SK-MEL-5 (cell line): ENCODE data around the gene CST11. TPM values are rescaled to one million over a fixed set of nuclear protein-coding genes. Genes with fewer than 3 reads are reported as not detected.

Experiments
- DNase-seq: peaks from one replicate; pipeline ENCODE4 v3.0.0-alpha.2; 2016; ENCODE audit warnings: low read depth, low spot score
- in situ Hi-C: cut with HindIII; loops from 2 replicates; pipeline ENCODE4 v1.10.0; 2016; ENCODE audit warnings: low sequenced_read_pairs, high pct_unique_total_duplicates, low pct_unique_long_range_greater_than_20kb
- total RNA-seq: library from RNA; depleted of rRNA; stranded (reverse); fragments of >200 nt; shearing (Covaris generic); gene quantifications from 2 replicates; pipeline ENCODE4 v1.2.3, GENCODE V29; 2014

Gene CST11
- total RNA-seq, 1 experiment from 2014 or later, result not detected

DNA sequence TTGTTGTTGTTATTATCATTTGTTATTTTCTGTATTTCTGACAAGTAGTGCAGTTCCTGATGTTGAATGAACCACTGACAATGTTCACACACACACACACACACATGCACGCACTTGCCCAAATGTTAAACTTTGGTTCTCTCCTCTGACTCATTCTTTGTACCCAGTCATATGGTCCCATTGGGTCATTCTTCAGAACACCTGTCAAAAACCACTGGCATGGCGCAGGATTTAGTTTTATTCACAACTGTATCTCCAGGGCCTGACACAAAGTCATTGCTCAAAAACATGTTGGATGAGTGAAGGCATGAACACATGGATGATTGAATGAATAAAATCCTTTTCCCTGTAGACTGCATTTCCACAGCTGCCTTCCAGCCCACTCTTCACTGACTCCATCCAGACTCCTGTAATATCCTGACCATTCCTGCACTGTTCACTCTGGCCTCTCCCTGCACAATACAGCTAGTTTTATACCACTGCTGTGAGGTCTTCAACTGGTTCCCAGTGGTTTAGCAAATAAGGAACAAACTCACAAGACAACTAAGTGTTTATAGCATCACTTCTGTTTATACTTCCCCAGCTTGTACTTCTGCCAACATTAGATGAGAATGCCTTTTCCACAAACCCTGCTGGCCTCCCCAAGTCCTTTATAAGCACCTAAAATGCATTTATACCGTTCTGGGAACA, 6.9 kb upstream of the CST11 start:
- DNase-seq, result no peak
- in situ Hi-C loops, result no loop called here

DNA sequence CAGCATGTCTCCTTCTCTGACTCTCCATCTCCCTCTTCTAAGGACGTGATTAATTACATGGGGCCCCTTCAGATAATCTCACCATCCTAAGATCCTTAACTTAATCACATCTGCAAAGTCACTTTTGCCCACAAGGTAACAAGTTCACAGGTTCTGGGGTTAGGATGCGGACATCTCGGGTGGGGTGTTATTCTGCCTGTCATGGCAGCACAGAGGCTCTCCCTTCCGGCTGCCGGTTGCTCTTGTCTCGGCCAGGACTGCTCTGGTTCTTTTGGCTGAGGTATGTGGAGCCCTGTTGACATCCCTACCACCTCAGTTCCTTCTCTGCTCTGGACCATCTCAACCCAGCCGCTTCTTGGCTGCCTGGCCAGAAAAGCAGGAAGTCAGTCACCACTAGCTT, 4.2 kb upstream of the CST11 start:
- in situ Hi-C loops, result no loop called here
- DNase-seq, result no peak

DNA sequence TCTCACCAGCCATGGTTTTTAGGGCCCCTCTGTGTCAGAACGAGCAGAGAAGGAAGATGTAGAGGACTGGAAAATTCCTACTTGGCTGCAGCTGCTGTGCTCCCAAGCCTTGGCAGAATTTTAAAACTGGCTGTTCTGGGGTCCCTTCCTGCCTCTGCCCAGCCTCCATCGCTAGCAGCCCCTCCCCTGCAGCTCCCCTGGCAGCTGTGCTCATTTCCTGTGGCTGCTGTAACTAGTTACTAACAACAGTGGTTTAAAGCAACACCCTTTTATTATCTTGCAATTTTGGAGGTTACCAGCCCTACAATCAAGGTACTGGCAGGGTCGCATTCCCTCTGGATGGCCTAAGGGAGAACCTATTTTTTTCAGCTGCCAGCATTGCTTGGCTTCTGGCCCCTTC, 3.7 kb upstream of the CST11 start:
- no peak for DNase-seq
- in situ Hi-C loops, result no loop called here

DNA sequence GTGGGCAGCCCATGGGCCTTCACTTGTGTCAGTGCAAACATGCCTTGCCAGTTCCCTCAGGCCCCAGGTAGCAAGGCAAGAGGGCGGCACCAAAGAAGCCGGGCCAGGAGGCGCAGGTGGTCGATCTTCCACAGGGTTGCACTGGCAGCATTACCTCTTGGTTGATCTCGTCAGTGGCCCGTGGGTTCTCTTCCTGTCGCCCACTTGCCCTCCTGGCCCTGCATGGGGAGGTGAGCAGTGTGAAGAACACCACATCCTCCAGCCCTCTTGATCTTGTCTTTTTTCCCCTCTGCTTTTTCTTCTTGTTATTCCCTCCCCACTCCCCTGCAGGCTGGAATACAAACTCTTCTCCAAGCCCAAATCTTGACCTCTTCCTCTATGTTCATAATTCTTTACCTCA, 3.0 kb upstream of the CST11 start:
- in situ Hi-C loops, result no loop called here
- DNase-seq, result no peak

DNA sequence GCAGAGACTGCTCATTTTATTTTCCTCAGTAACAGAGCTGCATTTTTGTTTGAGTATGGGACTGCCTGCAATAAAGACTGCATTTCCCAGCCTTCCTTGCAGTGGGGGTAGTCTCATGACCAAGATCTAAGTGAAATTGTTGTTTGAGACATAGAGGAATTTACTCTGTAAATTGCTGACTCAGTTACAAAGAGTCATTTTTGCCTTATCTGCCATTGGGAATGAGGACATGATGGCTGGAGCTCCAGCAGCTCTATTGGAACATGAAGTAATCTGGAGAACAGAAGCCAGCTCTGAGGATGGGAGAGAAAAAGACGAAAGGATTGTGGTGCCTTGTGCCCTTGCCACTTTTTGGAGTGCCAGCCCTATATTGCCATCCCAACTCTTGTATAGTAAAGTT, 2.1 kb upstream of the CST11 start:
- in situ Hi-C loops, result no loop called here

DNA sequence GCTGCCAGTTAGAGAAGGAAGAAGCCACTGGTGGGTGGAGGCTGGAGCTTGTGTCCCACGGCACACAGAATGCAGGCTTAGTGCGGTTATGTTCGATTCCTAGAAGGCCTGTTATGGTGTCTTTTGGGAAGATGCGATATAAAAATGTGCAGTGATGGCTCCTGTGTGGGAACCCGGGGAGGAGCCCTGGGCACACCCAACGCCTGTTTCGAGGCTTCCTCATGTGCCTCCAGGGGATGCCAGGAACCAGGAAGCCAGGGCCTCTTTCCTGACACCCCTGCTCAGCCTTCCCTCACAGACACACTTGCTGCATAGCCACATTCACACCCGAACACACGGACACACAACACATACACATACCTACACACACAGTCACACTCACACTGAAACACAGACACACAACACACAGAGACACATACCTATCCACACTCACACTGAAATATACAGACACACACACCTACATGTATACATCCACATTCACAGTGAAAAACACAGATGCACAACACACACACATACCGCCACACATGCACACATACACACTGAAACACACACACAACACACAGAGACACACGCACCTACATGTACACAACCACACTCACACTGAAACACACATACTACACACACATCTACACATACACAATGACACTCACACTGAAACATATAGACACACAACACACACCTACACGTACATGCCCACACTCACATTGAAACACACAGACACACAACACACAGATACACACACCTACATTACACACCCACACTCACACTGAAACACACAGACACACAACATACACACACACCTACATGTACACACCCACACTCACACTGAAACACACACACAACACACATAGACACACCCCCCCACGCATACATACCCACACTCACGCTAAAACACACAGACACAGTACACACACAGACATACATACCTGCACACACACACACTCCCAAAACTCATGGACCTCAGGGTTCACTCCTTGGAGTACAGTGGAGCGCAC, 1.2 kb upstream of the CST11 start:
- in situ Hi-C loops, result no loop called here
- no peak for DNase-seq

More for the DNA sequence above, 2.1 kb upstream of the CST11 start:
- DNase-seq, result no peak

DNA sequence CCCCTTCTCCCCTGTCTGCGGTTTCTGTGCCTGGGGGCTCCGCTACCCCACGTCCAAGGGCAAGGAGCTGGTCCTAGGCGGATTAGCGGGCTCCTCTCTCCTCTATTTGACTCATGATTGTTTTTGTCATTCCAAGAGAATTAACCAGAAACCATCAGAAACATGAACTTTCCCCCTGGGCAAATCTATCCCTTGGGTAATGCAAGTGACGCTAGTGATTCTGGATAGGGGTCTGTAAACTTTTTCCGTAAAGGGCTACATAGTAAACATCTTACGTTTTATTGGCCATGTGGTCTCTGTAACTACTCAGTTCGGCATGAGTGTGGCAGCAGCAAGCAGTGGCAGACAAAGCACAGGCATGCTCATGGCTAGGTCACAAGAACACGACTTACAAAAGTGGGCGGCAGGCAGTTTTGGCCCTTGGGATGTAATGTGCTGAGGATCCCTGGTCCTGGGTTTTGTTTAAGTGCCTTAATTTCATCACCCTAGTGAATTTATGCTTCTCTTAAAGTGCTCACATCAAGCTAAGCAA, 654 bp downstream of the CST11 start:
- peak; percentile 26 for DNase-seq
- in situ Hi-C loops, result no loop called here

DNA sequence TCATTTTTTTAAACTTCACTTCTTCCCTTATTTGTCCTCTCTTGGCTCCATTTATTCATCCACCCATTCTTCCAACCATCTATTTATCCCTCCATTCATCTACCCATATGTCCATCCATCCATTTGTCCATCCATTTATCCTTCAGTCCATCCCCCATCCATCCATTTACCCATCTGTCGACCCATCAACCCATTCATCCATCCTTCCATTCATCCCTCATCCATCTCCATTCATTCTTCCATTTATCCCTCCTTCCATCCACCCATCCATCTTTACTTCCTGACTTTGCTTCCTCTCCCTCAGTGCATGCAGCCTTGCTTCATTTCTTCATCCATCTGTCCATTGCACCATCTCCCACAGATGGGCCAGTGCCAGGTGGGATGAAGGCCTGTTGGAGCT, 1.8 kb downstream of the CST11 start:
- DNase-seq, result no peak
- in situ Hi-C loops, result no loop called here

DNA sequence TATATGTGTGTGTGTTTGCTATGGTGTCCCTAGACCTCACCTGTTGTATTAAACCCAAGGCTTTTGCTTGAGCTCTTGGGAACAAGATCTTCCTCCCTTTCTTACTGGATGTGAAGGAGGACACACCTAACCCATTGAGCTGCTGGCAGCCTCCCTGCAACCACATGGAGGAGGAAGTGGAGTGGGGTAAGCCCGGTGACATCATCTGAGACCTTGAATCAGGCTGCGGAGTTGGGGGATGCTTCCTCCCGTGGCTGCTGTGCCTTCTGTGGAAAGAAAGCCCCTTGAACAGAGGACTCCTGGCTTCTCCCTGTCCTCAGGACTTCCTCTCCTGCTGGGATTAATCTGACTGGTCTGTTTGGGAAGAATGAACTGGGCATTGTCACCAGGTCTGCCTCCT, 3.3 kb downstream of the CST11 start:
- in situ Hi-C loops, result no loop called here
- DNase-seq, result no peak

DNA sequence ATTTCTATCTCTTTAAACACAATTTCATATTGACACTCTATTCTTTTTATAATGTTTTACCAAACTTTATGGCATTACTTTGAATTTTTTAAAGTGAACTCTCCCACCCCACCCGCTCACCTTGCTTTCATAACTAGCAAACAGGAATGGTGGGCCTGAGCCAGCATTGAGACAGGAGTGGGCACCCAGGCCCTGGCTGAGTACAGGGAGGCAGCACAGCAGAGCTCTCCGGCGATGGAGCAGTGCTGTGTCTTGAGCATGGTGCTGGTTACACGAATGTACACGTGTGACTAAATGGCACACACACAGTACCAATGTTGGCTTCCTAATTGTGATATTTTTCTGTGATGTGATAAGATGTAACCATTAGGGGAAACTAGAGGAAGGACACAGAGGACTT, 4.5 kb downstream of the CST11 start:
- DNase-seq, result no peak
- in situ Hi-C loops, result no loop called here

DNA sequence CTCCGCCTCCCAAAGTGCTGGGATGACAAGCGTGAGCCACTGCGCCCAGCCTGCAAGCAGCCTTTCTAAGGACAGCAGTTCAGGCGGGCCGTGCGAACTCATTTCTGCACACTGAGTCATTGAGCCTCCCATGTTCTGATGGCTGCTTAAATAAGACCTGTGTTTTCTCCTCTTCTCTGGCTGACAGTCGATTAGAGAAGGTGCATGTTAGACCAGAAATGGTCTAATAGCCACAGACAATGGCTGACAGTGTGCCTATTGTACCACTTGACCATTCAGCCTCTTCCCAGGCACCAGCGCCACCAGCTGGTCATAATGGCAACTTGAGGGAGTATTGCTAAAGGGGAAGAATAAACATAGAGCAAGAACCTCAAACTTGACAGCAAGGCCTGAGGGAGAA, 6.2 kb downstream of the CST11 start:
- in situ Hi-C loops, result no loop called here
- peak; percentile 87 for DNase-seq

DNA sequence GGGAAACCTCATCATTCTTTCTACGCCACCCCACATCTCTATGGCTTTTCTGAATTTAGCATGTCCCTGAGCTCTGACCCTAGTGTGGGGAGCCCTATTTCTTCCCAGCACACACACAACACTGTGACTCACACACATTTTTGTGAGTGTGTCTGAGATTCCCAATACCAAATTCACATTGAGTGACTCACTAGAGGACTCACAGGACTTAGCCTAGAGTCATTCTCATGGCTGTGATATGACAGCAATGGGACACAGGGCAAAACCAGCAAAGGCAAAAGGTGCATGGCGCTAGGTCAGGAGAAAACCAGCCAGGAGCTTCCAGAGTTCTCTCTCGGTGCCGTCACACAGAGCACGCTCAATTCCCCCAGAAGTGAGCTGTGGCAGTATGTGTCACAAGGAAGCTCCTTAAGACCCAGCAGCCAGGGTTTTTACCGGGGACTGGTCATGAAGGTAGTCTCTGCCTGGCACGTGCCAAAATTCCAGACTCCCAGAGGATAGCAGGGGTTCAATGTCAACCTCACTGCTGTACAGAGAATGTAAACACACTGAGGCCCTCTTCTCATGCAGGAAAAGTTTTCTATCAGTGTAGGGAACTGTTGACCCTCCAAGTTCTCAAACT, 7.0 kb downstream of the CST11 start:
- in situ Hi-C loops, result no loop called here
- no peak for DNase-seq

DNA sequence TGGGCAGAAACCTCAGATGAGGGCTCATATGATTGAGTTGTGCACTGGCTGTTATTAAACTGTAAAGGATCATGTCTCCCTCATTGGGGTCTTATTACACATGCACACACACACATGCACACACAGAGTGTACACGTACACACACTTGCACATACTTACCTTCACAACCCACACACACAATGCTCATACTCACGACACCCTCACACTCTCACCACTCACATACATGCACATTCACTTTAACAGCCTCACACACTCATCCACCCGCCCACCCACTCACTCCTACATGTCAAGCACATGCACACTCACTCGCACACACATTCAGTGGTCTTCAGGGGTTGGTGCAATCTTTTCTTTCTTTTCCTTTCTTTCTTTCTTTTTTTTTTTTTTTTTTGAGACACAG, 7.8 kb downstream of the CST11 start:
- DNase-seq, result no peak
- in situ Hi-C loops, result no loop called here

DNA sequence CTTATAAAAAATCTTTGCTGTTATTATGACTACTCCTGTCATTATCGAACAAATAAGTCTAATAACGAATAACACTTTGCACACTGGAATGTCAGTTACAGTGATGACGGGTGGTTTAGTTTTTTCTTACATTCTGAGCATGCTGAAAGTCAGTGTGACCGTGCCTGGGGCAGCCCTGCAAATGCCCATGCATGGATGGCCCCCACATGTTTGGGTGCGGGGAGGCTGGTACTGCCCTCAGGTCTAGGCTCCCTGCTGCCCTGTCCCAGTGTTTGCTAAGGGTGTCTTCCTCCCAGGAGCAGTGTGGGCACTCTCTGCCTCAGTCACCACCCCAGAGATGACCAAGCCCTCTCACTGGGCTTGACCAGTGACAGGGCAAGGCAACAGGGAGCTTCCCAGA, 10.2 kb downstream of the CST11 start:
- DNase-seq, result no peak
- in situ Hi-C loops, result no loop called here

DNA sequence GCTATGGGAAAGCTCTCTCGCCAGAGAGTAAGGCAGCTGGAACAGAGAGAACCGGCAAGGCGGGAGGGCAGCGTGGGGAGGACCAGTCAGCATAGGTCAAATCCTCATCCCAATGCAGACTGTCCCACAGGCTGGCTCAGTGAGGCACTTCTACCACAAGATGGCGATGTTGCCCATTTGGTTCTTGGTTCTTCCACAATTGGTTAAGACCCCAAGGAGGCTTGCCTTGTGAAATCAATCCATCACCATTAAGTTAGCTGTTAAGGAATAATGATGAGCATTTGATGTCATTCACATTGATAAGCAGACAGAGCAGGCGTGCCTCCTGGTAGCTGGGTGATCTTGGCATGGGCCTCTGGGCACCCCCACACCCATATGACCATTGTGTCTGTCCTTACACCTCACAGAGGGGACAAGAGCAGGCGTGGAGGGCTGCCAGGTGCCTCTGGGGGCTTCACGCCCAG, 10.8 kb downstream of the CST11 start:
- in situ Hi-C loops, result no loop called here
- DNase-seq, result peak; percentile 89

DNA sequence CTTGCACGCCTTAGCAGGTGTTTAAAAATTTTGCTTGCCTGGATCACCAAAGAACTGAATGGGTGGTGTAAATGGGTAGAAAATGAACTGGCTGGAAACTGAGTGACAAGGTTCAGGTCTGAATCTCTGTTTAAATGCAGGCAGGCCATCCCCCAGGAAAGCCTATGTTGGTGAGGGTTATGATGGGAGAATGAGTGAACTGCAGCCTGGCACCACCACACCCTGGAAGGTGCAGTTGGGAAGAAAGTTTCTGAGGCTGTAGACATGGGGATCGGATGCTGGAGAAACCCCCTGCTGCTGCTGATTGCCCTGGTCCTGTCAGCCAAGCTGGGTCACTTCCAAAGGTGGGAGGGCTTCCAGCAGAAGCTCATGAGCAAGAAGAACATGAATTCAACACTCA, 12.7 kb downstream of the CST11 start:
- in situ Hi-C loops, result no loop called here
- no peak for DNase-seq

DNA sequence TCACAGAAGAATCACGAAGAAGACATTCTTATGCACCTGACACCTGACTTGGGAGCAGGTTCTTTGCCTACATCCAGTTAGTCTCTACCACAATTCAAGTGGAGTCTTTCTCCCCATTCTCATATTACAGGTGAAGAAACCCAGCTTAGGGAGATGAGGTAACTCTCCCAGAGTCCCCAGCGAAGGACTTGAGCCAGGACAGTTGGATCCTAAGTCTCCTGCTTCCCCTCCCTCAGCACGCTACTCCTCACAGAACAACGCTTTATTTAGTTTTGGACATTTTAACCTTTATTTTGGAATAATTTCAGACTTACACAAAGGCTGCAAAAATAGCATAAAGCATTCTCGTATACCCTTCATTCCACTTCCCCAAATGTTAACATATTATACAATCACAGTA, 14.0 kb downstream of the CST11 start:
- in situ Hi-C loops, result no loop called here
- no peak for DNase-seq
